ENCODE measurements around the gene RAB6C.
"Not testable (repeated sequence)": the region's sequence is repeated elsewhere in the genome, so short reads cannot be mapped to it uniquely, and the experiment has no call there.

DNA sequence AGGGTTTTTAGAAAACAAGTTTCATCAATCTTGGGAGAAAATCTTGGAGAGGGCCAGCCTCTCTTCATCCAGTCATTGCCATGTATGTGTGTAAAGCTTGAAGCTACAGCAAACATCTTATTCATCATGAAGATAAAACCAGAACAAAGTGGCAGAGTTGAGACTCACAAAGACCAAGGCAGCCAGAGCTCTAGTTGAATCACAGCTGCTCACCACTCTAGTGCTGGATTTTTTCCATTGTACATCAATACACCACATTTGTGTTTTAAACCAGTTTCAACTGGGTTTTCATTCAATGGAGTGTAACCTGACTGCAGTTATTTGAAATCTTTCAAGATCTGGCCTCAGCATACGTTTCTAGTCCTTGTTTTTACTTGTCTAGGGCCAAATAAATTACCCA is 40.6 kb downstream of the RAB6C start:
- TF ChIP-seq, protein P1, sequence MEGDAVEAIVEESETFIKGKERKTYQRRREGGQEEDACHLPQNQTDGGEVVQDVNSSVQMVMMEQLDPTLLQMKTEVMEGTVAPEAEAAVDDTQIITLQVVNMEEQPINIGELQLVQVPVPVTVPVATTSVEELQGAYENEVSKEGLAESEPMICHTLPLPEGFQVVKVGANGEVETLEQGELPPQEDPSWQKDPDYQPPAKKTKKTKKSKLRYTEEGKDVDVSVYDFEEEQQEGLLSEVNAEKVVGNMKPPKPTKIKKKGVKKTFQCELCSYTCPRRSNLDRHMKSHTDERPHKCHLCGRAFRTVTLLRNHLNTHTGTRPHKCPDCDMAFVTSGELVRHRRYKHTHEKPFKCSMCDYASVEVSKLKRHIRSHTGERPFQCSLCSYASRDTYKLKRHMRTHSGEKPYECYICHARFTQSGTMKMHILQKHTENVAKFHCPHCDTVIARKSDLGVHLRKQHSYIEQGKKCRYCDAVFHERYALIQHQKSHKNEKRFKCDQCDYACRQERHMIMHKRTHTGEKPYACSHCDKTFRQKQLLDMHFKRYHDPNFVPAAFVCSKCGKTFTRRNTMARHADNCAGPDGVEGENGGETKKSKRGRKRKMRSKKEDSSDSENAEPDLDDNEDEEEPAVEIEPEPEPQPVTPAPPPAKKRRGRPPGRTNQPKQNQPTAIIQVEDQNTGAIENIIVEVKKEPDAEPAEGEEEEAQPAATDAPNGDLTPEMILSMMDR (IDR thresholded peaks at IDR 0.05): not testable (repeated sequence)
- TF ChIP-seq EZH2, EZH2phosphoT487 (IDR thresholded peaks at IDR 0.05): not testable (repeated sequence)

Measured in neural progenitor cell (in vitro differentiated cells).